ENCODE measurements around the gene CCR5AS.

Gene CCR5AS

DNA sequence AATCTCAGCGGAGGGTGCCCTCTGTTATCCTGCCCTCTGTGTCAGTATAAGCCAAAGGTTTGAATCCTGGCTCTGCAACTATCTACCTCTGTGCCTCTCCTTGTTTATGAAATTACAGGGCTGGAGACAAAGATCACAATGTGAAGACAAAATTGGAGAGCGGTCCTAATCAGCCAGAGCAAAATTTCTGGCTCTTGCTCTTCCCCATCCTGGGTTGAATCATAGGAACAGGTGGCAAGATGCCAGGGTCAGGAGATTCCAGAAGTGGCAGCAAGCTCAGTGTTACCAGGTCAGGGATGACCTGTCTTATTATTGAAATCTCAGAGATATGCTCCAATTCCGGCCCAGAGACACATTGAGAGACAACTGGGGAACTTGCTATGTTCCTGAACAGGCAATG is 55.2 kb downstream of the CCR5AS start:
- no peak overlapping the region for H3K4me3 ChIP-seq
- intact Hi-C loops (cut with DNase I; ENCODE audit: low total_unique reads) (no loop called here), in situ Hi-C loops (cut with MboI; ENCODE audit: low sequenced_read_pairs in 4 of 4) (loop anchor here in 1 of 4 donors (25.0 kb wide), 2 partner anchors 264 to 414 kb away; partner anchors contain the start of gene CXCR6)
- H3K36me3 ChIP-seq: no peaks in the 10 kb centered on the region
- no peaks in the 10 kb centered on the region for H3K9me3 ChIP-seq
- TF ChIP-seq, protein P1, sequence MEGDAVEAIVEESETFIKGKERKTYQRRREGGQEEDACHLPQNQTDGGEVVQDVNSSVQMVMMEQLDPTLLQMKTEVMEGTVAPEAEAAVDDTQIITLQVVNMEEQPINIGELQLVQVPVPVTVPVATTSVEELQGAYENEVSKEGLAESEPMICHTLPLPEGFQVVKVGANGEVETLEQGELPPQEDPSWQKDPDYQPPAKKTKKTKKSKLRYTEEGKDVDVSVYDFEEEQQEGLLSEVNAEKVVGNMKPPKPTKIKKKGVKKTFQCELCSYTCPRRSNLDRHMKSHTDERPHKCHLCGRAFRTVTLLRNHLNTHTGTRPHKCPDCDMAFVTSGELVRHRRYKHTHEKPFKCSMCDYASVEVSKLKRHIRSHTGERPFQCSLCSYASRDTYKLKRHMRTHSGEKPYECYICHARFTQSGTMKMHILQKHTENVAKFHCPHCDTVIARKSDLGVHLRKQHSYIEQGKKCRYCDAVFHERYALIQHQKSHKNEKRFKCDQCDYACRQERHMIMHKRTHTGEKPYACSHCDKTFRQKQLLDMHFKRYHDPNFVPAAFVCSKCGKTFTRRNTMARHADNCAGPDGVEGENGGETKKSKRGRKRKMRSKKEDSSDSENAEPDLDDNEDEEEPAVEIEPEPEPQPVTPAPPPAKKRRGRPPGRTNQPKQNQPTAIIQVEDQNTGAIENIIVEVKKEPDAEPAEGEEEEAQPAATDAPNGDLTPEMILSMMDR (IDR thresholded peaks at IDR 0.05 in 4 of 5, conservative IDR thresholded peaks at IDR 0.05 in 1 of 5): no peak
- no peak for TF ChIP-seq POLR2A (IDR thresholded peaks at IDR 0.05)
- H3K27ac ChIP-seq: no peak overlapping the region
- H3K27me3 ChIP-seq: peaks cover 0 to 9% (median 0%) of the 10 kb centered on the region in 3 donors
- ATAC-seq (no peak), DNase-seq (no peak)
- H3K4me1 ChIP-seq: no peaks in the 10 kb centered on the region

DNA sequence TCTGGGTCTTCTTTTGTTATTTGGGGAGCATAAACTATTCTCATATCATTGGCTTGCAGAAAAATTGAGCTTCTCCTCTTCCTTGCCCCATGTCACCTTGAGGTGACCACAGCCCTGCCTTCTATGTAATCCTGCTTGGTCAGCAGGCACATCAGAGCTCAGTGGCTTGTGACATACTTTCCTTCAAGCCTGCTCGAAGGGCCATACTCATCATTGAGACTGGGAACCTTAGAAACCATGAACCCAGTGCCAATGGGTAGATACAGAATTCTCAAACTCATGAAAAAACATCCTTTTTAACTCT is 56.7 kb downstream of the CCR5AS start:
- in situ Hi-C loops (cut with MboI; ENCODE audit: low sequenced_read_pairs in 4 of 4): loop anchor here in 1 of 4 donors (25.0 kb wide), 2 partner anchors 263 to 413 kb away; partner anchors contain the start of gene CXCR6
- no peak overlapping the region for H3K4me3 ChIP-seq
- H3K27ac ChIP-seq: no peak overlapping the region
- ATAC-seq (no peak), DNase-seq (no peak)
- H3K27me3 ChIP-seq: peaks cover 0 to 9% (median 0%) of the 10 kb centered on the region in 3 donors
- no peak for TF ChIP-seq POLR2A (IDR thresholded peaks at IDR 0.05)
- TF ChIP-seq, protein P1 (IDR thresholded peaks at IDR 0.05 in 4 of 5, conservative IDR thresholded peaks at IDR 0.05 in 1 of 5): no peak
- H3K9me3 ChIP-seq: no peaks in the 10 kb centered on the region
- no peaks in the 10 kb centered on the region for H3K36me3 ChIP-seq
- intact Hi-C loops (cut with DNase I; ENCODE audit: low total_unique reads): no loop called here
- no peaks in the 10 kb centered on the region for H3K4me1 ChIP-seq

DNA sequence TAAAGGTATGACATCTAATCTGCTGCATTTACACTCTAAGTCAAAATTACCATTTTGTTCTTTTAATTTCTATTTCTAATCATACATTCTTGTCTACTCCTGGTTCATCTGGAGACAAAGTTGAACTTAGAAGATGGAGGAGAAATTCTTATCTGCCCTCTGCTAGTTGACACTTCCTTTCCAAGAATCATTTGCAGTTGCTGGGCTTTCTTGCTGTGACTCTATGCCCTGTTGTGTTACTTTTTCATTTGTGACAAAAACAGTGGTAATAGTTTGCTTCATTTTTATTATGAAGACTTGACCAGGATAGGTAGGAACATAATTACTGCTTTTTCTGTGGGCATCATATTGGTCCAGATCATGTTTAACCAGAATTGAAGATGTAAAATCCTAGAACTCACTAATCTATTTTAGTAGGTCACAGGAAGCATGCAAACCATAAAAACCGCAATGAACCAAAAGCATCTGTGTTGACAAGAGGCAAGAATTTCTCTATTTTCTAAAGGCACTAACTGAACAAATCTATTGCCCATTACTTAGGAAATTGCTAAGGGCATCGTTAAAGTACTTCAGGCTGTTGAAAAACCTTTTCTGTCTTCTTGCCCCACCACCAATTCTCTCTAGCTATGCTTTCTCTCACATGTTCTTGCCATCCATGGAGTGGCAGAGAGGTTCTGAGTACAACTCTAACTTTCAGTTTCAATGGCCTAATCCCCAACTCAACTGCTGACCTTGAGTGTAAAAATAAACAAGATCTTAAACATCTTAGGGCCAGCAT is 57.2 kb downstream of the CCR5AS start:
- intact Hi-C loops (cut with DNase I; ENCODE audit: low total_unique reads): no loop called here
- TF ChIP-seq POLR2A (IDR thresholded peaks at IDR 0.05): no peak
- H3K9me3 ChIP-seq: no peaks in the 10 kb centered on the region
- no peak overlapping the region for H3K4me3 ChIP-seq
- in situ Hi-C loops (cut with MboI; ENCODE audit: low sequenced_read_pairs in 4 of 4): loop anchor here in 1 of 4 donors (25.0 kb wide), 2 partner anchors 262 to 412 kb away; partner anchors contain the start of gene CXCR6
- H3K4me1 ChIP-seq: no peaks in the 10 kb centered on the region
- H3K27ac ChIP-seq: no peak overlapping the region
- ATAC-seq (no peak), DNase-seq (no peak)
- H3K36me3 ChIP-seq: no peaks in the 10 kb centered on the region
- peaks cover 0 to 7% (median 0%) of the 10 kb centered on the region in 3 donors for H3K27me3 ChIP-seq

DNA sequence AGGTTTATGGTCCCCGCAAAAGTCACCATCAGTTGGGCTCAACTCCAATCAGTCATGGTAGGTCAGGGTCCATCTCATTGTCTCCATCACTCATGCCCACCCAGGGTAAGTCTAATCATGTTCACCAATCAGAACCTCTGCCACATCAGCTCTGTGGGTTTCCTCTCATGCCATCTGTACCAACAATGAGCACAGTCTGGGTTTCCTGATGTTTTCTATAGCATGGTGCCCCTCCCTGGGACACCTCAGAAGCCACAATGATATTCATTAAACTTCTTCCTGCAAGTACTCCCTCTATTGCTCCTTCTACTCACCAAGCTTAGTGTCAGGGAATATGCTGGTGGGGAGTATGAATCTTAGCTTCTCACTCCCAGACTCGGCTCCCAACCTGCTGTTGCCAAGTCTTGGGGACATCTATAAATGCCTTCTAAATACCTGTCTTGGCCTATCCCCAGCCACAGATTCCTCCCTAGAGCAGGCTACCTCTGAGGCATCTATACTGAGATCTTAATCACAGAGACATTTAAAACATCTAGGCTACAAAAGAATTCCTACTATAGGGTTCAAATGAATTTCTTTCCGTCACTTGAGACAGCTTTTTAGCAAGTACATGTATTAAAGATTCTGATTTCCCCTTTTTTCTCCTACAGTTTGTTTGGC is 57.9 kb downstream of the CCR5AS start:
- Histone ChIP-seq H3K36me3 (no peaks in the 10 kb centered on the region), H3K4me1 (no peaks in the 10 kb centered on the region), H3K4me3 (no peak overlapping the region), H3K27me3 (peaks cover 0 to 7% (median 0%) of the 10 kb centered on the region in 3 donors), H3K27ac (no peak overlapping the region), H3K9me3 (no peaks in the 10 kb centered on the region)
- in situ Hi-C loops (cut with MboI; ENCODE audit: low sequenced_read_pairs in 4 of 4): no loop called here
- intact Hi-C loops (cut with DNase I; ENCODE audit: low total_unique reads): no loop called here
- TF ChIP-seq POLR2A (IDR thresholded peaks at IDR 0.05): no peak
- TF ChIP-seq, protein P1 (IDR thresholded peaks at IDR 0.05 in 4 of 5, conservative IDR thresholded peaks at IDR 0.05 in 1 of 5): no peak
- ATAC-seq (no peak), DNase-seq (no peak)

DNA sequence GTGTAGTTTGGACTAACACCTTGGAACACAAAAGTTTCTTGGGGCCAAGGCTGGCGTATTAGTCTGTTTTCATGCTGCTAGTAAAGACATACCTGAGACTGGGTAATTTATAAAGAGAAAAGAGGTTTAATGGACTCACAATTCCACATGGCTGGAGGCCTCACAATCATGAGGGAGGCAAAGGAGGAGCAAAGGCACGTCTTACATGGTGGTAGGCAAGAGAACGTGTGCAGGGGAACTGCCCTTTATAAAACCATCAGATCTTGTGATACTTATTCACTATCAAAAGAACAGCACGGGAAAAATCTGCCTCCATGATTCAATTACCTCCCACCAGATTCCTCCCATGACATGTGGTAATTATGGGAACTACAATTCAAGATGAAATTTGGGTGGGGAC is 62.4 kb downstream of the CCR5AS start:
- H3K4me1 ChIP-seq: no peaks in the 10 kb centered on the region
- H3K9me3 ChIP-seq: peaks cover 0 to 2% (median 0%) of the 10 kb centered on the region in 3 donors
- no peaks in the 10 kb centered on the region for H3K36me3 ChIP-seq
- no peak overlapping the region for H3K27ac ChIP-seq
- no peaks in the 10 kb centered on the region for H3K27me3 ChIP-seq
- TF ChIP-seq POLR2A (IDR thresholded peaks at IDR 0.05): no peak
- TF ChIP-seq, protein P1 (IDR thresholded peaks at IDR 0.05 in 4 of 5, conservative IDR thresholded peaks at IDR 0.05 in 1 of 5): no peak
- H3K4me3 ChIP-seq: no peak overlapping the region
- ATAC-seq (no peak), DNase-seq (no peak)
- in situ Hi-C loops (cut with MboI; ENCODE audit: low sequenced_read_pairs in 4 of 4): no loop called here
- intact Hi-C loops (cut with DNase I; ENCODE audit: low total_unique reads): no loop called here
